ENCODE results near the gene TBX19. TPM values are rescaled to one million over a fixed set of nuclear protein-coding genes. Genes with fewer than 3 reads are reported as not detected.

The TBX19 gene
- total and polyA plus RNA-seq, 2 of the 8 experiments (the other 6 are each of a cell fraction or from before 2014, with no cell fraction given), result 1.0 to 1.8 TPM

- TF ChIP-seq CHD7 (IDR thresholded peaks at IDR 0.05; ENCODE audit: insufficient replicate concordance, low read length), result no peak
- no peak for TF ChIP-seq MAX (IDR thresholded peaks at IDR 0.05)
- TF ChIP-seq CHD1 (IDR thresholded peaks at IDR 0.05; ENCODE audit: low read depth, low read length), result no peak
- no peak for TF ChIP-seq EGR1 (IDR thresholded peaks at IDR 0.05; ENCODE audit: borderline replicate concordance, low read depth, low read length)
- no peak for TF ChIP-seq FOSL1 (IDR thresholded peaks at IDR 0.05; ENCODE audit: insufficient read depth, low read depth, low read length)
Measured at GRCh38 chr1:168287237-168287664, 6.6 kb downstream of the TBX19 start (continued).

Data from H1 (cell line).